ENCODE data around the gene DLG2. TPM values are rescaled to one million over a fixed set of nuclear protein-coding genes. Genes with fewer than 3 reads are reported as not detected.

The DLG2 gene
- total and polyA plus RNA-seq, 2 donors (not counting 3 experiments of a cell fraction or from before 2014, with no cell fraction given): 0.15 to 1.1 TPM

- TF ChIP-seq MYC (IDR thresholded peaks at IDR 0.05; ENCODE audit: low read depth, low read length): no peak
- TF ChIP-seq GATA2 (IDR thresholded peaks at IDR 0.05; ENCODE audit: insufficient read depth, insufficient read length, low read depth, low read length): no peak
- no peak for TF ChIP-seq EZH2 (IDR thresholded peaks at IDR 0.05; ENCODE audit: borderline replicate concordance, low read depth, low read length, severe bottlenecking)
- no peak for TF ChIP-seq FOS (IDR thresholded peaks at IDR 0.05; ENCODE audit: borderline replicate concordance, insufficient read depth, low read length)
- no peak for TF ChIP-seq MAX (IDR thresholded peaks at IDR 0.05; ENCODE audit: insufficient read depth, insufficient read length)
- TF ChIP-seq JUN (IDR thresholded peaks at IDR 0.05; ENCODE audit: borderline replicate concordance, insufficient read depth, insufficient read length, low read depth): no peak
- TF ChIP-seq POLR2A (IDR thresholded peaks at IDR 0.05; ENCODE audit: low read depth, low read length): no peak
- no peak for TF ChIP-seq POLR2AphosphoS5 (IDR thresholded peaks at IDR 0.05; ENCODE audit: insufficient read depth, low read depth, low read length)
- TF ChIP-seq CTCF (IDR thresholded peaks at IDR 0.05; ENCODE audit: extremely low read depth in 1 of 2, insufficient read depth in 1 of 2, low read depth in 1 of 2, low read length in 2 of 2): no peak
- DNase-seq (ENCODE audit: low read depth, low spot score): no peak
- Histone ChIP-seq H3K4me2 (ENCODE audit: insufficient read depth, low read length) (no peak overlapping the region), H3K27me3 (ENCODE audit: control insufficient read depth in 2 of 2, insufficient read depth in 2 of 2, low read length in 2 of 2) (no peaks in the 10 kb centered on the region), H3K9me1 (replicated peaks; ENCODE audit: control insufficient read depth, extremely low read depth, insufficient read depth, low read length) (no peaks in the 10 kb centered on the region), H3K9ac (replicated peaks; ENCODE audit: extremely low read depth, insufficient read depth, low read length) (no peak overlapping the region), H3K36me3 (ENCODE audit: control insufficient read depth in 2 of 2, extremely low read depth in 1 of 2, insufficient read depth in 2 of 2, low read length in 2 of 2) (no peaks in the 10 kb centered on the region), H3K79me2 (ENCODE audit: control insufficient read depth, insufficient read depth, low read length) (no peaks in the 10 kb centered on the region), H3K4me3 (replicated peaks in 1 of 3; ENCODE audit: insufficient read depth in 1 of 3, low read depth in 1 of 3, low read length in 3 of 3) (no peak overlapping the region), H2AFZ (ENCODE audit: low read depth, low read length) (no peak overlapping the region), H4K20me1 (replicated peaks; ENCODE audit: control insufficient read depth, extremely low read depth, insufficient read depth, low read length) (no peaks in the 10 kb centered on the region), H3K4me1 (ENCODE audit: control insufficient read depth, extremely low read depth, insufficient read depth, low read length) (no peaks in the 10 kb centered on the region), H3K27ac (ENCODE audit: insufficient read depth, low read depth, low read length) (no peak overlapping the region), H3K9me3 (replicated peaks; ENCODE audit: control insufficient read depth, insufficient read depth, low read length) (no peaks in the 10 kb centered on the region)
- BruUV-seq (replicated peaks): no TSS peak
- POLR2A ChIA-PET: no interaction called here
- CTCF ChIA-PET: no interaction called here
- FAIRE-seq: no peak
- dilution Hi-C loops (cut with MboI; ENCODE audit: extremely low pct_ligation_motif_present, low sequenced_read_pairs): no loop called here
- intact Hi-C loops (cut with micrococcal nuclease): no loop called here
These were observed 461.3 kb downstream of the DLG2 start for GRCh38 chr11:85165819-85166218.
